ENCODE results near the gene ERCC8.

The ERCC8 gene

DNA sequence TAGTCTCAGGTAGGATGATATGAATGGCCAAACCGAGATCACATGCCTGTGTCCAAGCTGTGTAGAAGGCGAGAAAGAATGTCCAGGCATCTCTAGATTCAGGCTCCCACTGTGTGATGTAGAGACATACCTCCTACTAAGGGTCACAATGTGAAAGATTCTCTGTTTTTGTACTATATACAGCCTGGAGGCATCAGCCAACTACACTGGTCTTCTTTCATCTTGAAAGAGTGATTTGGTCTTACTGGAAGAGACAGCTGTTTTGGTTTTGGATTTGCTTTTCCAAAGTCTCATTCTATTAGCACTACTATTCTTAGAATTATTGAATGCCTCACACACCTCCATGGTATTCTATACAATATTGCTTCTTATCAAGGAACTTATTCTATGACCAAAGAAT, 26.4 kb downstream of the ERCC8 start:
- Histone ChIP-seq H3K27me3 (ENCODE audit: insufficient read depth, low read depth) (no peaks in the 10 kb centered on the region), H3K4me2 (no peak overlapping the region), H3K36me3 (ENCODE audit: insufficient read depth) (no peaks in the 10 kb centered on the region), H3K4me1 (ENCODE audit: low read depth, poor library complexity, severe bottlenecking) (no peaks in the 10 kb centered on the region), H3K4me3 (IDR thresholded peaks at IDR 0.05; ENCODE audit: insufficient read depth, low read depth, low read length) (no peak overlapping the region), H4K20me1 (ENCODE audit: insufficient read depth) (no peaks in the 10 kb centered on the region), H2AFZ (ENCODE audit: low read depth) (no peak overlapping the region), H3K79me2 (ENCODE audit: insufficient read depth, low read depth) (no peaks in the 10 kb centered on the region), H3K27ac (no peak overlapping the region), H3K9ac (no peak overlapping the region)
- TF ChIP-seq, protein P1, sequence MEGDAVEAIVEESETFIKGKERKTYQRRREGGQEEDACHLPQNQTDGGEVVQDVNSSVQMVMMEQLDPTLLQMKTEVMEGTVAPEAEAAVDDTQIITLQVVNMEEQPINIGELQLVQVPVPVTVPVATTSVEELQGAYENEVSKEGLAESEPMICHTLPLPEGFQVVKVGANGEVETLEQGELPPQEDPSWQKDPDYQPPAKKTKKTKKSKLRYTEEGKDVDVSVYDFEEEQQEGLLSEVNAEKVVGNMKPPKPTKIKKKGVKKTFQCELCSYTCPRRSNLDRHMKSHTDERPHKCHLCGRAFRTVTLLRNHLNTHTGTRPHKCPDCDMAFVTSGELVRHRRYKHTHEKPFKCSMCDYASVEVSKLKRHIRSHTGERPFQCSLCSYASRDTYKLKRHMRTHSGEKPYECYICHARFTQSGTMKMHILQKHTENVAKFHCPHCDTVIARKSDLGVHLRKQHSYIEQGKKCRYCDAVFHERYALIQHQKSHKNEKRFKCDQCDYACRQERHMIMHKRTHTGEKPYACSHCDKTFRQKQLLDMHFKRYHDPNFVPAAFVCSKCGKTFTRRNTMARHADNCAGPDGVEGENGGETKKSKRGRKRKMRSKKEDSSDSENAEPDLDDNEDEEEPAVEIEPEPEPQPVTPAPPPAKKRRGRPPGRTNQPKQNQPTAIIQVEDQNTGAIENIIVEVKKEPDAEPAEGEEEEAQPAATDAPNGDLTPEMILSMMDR (conservative IDR thresholded peaks at IDR 0.05; ENCODE audit: low read depth, low read length) = no peak

DNA sequence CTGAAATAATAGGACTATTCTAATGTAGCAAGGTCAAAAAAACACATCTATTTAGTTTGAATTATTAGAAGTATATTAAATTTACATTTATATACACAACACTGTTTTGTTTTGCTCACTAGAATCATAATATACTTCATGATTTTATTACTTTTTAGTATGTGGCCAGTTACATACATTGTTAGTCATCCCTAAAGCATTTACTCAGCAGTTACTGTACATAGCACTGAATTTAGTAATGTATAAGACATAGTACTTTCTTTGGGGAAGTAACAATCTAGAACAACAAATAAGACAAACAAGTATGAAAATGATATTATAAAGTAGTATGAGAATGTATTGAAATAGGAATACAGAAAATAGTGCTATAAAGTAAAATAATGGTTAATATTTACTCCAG, 28.2 kb downstream of the ERCC8 start:
- no peak overlapping the region for H3K4me2 ChIP-seq
- H3K4me1 ChIP-seq (ENCODE audit: low read depth, poor library complexity, severe bottlenecking) = no peaks in the 10 kb centered on the region
- H2AFZ ChIP-seq (ENCODE audit: low read depth) = no peak overlapping the region
- H3K79me2 ChIP-seq (ENCODE audit: insufficient read depth, low read depth) = no peaks in the 10 kb centered on the region
- H3K4me3 ChIP-seq (IDR thresholded peaks at IDR 0.05; ENCODE audit: insufficient read depth, low read depth, low read length) = no peak overlapping the region
- TF ChIP-seq, protein P1 (conservative IDR thresholded peaks at IDR 0.05; ENCODE audit: low read depth, low read length) = no peak
- no peaks in the 10 kb centered on the region for H3K36me3 ChIP-seq (ENCODE audit: insufficient read depth)
- no peak overlapping the region for H3K9ac ChIP-seq
- H3K27me3 ChIP-seq (ENCODE audit: insufficient read depth, low read depth) = no peaks in the 10 kb centered on the region
- H3K27ac ChIP-seq = no peak overlapping the region
- no peaks in the 10 kb centered on the region for H4K20me1 ChIP-seq (ENCODE audit: insufficient read depth)

DNA sequence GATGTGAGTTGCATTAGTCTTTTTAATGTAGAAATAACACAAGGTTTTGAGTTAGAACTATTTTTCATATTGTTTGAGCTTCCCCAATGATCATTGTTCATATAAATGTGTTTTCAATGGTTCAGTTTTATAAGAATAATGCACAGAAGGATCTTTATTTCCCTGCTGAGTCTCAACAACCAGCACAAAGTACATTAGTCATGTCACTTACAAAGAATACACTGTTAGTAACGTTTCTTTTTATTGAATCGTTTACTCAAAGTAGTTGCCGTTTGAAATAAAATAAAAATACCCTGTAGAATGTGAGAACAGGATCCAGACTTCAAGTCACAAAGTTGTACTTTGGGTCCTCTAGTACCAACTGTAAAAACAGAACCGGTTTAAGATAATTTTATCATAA, 41.5 kb downstream of the ERCC8 start:
- no peaks in the 10 kb centered on the region for H3K27me3 ChIP-seq (ENCODE audit: insufficient read depth, low read depth)
- no peaks in the 10 kb centered on the region for H3K4me1 ChIP-seq (ENCODE audit: low read depth, poor library complexity, severe bottlenecking)
- no peak overlapping the region for H3K9ac ChIP-seq
- H3K4me2 ChIP-seq = no peak overlapping the region
- H3K4me3 ChIP-seq (IDR thresholded peaks at IDR 0.05; ENCODE audit: insufficient read depth, low read depth, low read length) = no peak overlapping the region
- TF ChIP-seq, protein P1 (conservative IDR thresholded peaks at IDR 0.05; ENCODE audit: low read depth, low read length) = no peak
- H4K20me1 ChIP-seq (ENCODE audit: insufficient read depth) = no peaks in the 10 kb centered on the region
- H3K79me2 ChIP-seq (ENCODE audit: insufficient read depth, low read depth) = no peaks in the 10 kb centered on the region
- H3K27ac ChIP-seq = no peak overlapping the region
- no peaks in the 10 kb centered on the region for H3K36me3 ChIP-seq (ENCODE audit: insufficient read depth)
- H2AFZ ChIP-seq (ENCODE audit: low read depth) = no peak overlapping the region

GRCh38 chr5:60896991-60897390, 47.9 kb downstream of the ERCC8 start:
- H3K4me1 ChIP-seq (ENCODE audit: low read depth, poor library complexity, severe bottlenecking) = no peaks in the 10 kb centered on the region

More at GRCh38 chr5:60896991-60897390, 47.9 kb downstream of the ERCC8 start:
- H3K36me3 ChIP-seq (ENCODE audit: insufficient read depth) = no peaks in the 10 kb centered on the region
- TF ChIP-seq, protein P1 (conservative IDR thresholded peaks at IDR 0.05; ENCODE audit: low read depth, low read length) = no peak
- H4K20me1 ChIP-seq (ENCODE audit: insufficient read depth) = no peaks in the 10 kb centered on the region
- no peak overlapping the region for H3K9ac ChIP-seq
- no peak overlapping the region for H3K27ac ChIP-seq
- H3K79me2 ChIP-seq (ENCODE audit: insufficient read depth, low read depth) = no peaks in the 10 kb centered on the region
- no peaks in the 10 kb centered on the region for H3K27me3 ChIP-seq (ENCODE audit: insufficient read depth, low read depth)
- H3K4me3 ChIP-seq (IDR thresholded peaks at IDR 0.05; ENCODE audit: insufficient read depth, low read depth, low read length) = no peak overlapping the region
- no peak overlapping the region for H2AFZ ChIP-seq (ENCODE audit: low read depth)
- no peak overlapping the region for H3K4me2 ChIP-seq

Measured in KMS-11 (cell line).